ENCODE data around the gene E2F7. TPM values are rescaled to one million over a fixed set of nuclear protein-coding genes. Genes with fewer than 3 reads are reported as not detected.

E2F7 gene
- total RNA-seq, 1 experiment from 2014 or later, result 7.3 TPM

- DNase-seq (ENCODE audit: extremely low read depth, low read depth), result no peak
Observed at GRCh38 chr12:77031745-77032144, 33.6 kb downstream of the E2F7 start.

DNA sequence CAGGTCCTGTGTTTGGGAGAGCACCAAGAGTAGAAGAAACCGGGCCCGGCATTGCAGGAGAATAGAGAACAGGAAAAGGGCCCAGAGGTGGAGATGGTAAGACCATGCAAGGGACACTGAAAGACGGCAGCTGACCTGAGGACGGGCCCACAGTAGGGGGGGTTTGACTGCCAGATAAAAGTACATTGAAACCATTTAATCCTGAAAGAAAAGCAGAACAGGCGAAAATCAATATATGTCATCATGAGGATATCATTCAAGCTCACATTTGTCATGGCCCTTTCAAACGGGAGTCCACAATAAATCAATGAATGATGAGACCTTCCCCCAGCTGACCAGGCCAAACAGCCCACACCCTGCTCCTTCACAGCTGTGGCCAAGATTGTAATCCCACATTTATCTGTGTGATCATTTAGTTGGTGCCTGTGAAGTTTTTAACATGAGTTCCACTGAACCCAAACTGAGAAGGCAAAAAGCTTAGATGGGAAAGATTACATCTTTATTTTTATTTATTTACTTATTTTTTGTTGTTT lies 39.5 kb downstream of the E2F7 start:
- DNase-seq (ENCODE audit: extremely low read depth, low read depth), result no peak

- no peak for DNase-seq (ENCODE audit: extremely low read depth, low read depth)
Observed at GRCh38 chr12:77023501-77023900, 41.9 kb downstream of the E2F7 start.

DNA sequence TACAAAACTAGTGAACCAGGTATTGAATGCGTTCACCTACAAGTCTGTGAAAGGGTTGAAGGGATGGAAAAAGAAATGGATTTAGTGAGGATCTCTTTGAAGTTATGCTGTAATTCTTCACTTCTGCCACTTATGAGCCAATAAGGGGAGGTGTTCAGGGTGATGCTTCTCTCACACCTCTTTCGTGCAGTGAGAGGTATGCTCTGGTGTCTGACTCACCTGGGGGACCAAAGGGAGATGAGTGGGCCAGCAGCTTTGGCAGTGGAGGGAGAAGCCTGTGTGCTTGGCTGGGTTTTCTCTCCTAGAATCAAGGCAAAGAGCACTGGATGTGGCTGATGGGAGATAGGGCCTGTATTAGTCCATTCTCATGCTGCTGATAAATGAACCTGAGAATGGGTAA lies 45.4 kb downstream of the E2F7 start:
- no peak for DNase-seq (ENCODE audit: extremely low read depth, low read depth)

DNA sequence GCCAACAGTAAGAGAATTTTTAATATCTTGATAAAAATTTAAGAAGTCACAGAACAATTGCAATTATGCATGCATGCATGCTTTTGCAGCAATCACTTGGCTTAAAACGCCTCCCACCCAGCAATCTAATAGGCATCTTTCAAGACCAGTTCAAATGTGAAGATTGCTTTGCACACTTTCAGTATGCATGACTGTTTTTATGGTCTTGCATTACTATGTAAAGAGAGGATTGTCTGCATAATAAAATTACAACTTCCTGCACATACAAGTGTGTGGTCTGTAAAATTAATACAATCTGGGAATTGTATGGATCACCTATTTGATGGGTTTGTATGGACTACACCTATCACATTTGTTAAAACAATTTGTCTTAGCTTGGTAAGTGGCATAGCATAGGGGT lies 48.8 kb downstream of the E2F7 start:
- no peak for DNase-seq (ENCODE audit: extremely low read depth, low read depth)

DNA sequence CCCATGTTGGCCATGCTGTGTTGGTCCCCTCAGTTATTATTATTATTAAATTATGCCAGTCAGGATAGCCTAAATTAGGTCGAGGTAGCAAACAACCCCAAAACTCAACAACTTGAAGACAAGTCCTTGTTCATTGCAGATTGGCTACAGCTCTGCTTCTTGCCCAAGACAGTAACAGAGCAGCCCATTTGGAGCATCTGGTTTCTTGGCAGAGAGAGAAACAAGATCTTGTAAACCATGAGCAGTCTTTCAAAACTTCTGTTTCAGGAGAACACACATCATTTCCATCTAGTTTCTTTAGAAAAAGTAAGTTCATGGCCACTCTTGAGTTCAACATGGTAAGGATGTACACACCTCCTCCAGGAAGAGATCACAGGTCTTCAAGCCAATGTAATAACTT lies 52.3 kb downstream of the E2F7 start:
- no peak for DNase-seq (ENCODE audit: extremely low read depth, low read depth)

DNA sequence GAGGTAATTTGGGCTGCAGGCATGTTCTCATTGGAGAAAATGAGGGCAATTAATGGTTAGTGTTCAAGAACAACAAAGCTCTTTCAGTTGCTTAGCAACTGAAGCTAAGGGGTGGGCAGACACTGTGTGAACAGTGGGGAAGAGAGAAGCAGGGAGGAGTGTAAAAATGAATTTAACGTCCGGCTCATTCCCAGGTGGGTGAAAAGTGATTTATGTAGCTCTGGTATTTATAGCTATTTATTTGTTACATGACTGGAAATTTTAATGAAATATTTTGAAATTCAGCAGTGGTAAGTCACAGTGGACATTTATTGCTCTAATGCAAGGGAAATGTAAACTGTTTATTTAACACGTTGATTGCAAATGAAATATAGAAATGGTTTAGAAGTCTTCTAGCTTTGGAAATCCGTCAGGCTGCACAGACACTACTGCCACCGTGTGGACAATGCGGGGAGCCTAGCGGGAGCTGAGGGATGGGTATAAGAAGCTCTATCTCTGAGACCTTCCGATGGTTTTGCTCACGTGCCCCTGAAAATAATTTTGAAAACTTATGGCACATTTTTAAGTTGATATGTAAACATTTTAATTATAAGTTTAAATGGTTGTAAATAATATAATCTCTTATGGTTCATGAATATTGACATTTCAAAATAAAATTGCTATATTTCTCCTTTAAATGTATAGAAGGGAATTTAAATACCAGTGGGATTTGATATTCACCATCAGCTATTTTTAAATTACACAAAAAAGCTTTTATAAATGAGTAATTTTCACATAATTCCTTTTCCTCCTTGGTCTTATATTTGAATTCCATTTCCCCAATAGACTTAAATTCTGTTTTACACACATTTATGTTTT lies 54.4 kb downstream of the E2F7 start:
- peak; percentile 69 for DNase-seq (ENCODE audit: extremely low read depth, low read depth)

DNA sequence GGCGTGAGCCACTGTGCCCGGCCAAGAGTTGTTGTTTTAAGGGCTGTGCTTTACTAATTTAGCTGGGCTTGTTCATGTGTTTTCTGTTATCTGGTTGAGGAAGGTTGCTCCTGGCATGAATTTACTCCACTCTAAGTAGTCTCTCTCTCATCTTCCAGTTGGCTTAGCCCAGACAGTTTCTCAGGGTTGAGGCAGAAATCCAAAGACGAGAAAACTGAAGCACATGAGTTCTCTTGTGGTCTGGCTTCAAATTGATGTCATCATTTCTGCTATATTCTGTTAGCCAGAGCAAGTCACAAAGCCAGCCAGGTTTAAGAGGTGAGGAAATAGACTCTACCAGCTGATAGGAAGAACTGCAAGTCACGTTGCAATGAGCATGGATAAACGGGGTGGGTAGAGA lies 57.9 kb downstream of the E2F7 start:
- no peak for DNase-seq (ENCODE audit: extremely low read depth, low read depth)

- DNase-seq (ENCODE audit: extremely low read depth, low read depth), result no peak
Observed at GRCh38 chr12:77005611-77006098, 59.7 kb downstream of the E2F7 start.

GRCh38 chr12:77003914-77004313 lies 61.5 kb downstream of the E2F7 start:
- DNase-seq (ENCODE audit: extremely low read depth, low read depth), result no peak

GRCh38 chr12:77003246-77003645 lies 62.1 kb downstream of the E2F7 start:
- DNase-seq (ENCODE audit: extremely low read depth, low read depth), result no peak

GRCh38 chr12:77002382-77002781 lies 63.0 kb downstream of the E2F7 start:
- no peak for DNase-seq (ENCODE audit: extremely low read depth, low read depth)

GRCh38 chr12:77001276-77001675 lies 64.1 kb downstream of the E2F7 start:
- no peak for DNase-seq (ENCODE audit: extremely low read depth, low read depth)

DNA sequence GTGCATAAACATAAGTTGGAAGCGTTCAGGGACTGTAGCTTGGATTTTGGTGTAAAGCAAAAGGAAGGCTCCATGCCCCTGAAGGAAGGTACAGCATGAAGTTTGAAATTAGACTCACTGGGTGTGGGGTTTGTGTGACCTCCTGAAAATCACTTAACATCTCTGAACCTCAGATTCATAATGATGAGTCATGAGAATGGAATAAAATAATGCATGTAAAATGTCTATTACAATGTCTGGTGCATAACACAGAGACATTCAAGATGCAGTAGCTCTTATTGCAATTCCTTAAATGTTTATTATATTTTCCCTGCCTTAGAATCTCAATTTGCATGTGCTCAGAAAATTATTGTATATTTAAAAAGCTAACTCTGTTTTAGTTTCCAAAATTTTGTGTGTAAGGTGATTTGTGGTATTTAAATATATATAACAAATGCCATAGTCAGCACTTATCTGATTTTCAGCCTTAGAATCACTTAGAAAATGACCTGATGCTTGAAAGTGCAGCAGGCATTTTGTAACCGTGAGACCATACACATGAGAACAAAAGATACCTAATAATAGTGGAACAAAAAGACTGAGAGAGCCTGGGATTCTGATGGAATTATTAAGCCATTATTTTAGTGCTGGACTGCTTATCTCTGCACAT lies 66.3 kb downstream of the E2F7 start:
- DNase-seq (ENCODE audit: extremely low read depth, low read depth), result no peak

GRCh38 chr12:76998386-76998785 lies 67.0 kb downstream of the E2F7 start:
- DNase-seq (ENCODE audit: extremely low read depth, low read depth), result no peak

DNA sequence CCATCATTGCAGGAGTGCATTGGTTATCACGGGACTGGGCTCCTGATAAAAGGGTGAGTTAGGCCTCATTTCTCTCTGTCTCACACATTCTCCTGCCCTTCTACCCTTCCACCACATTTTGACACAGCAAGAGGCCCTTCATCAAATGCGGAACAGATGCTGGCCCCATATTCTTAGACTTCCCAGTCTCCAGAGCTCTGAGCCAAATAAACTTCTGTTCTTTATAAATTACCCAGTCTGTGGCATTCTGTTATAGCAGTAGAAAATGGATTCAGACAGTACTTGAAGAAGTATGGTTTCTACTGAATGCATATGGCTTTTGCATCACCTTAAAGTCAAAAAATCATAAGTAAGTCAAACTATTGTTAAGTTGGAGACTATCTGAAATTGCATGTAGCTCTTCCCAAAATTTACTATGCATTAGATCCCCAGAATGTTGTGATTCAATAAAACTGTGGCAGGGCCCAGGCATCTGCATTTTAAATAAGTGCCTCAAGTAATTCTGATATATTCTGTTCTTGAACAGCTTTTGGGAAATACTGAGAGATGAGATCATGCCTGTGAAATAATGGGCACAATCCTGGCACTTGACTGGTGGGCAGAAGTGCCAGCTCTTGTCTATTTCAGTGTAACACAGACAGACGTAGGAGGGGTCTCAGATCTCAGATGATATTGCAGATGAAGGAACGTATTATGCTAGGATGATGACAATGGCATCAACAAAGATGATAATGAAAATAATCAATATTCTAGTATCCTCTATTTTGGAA lies 68.2 kb downstream of the E2F7 start:
- no peak for DNase-seq (ENCODE audit: extremely low read depth, low read depth)

- DNase-seq (ENCODE audit: extremely low read depth, low read depth), result no peak
Observed at GRCh38 chr12:76990716-76991115, 74.7 kb downstream of the E2F7 start.

DNA sequence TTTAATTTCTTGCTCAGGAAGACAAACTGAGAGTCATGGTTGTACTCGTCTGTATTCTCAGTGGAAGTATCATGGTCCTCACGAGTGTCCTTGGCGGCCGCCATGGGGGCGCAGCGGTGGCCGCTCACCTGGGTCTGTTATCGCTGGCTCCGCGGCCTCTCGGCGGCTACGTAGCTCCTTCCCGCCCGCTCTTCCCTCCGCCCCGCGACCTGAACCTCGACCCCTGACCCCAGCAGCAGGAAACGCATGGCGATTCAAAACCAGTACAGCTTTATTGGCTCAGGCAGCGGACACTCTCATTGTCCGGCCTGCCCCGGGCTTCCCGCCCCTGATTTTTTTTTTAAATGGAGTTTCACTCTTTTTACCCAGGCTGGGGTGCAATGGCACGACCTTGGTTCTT lies 80.8 kb downstream of the E2F7 start:
- DNase-seq (ENCODE audit: extremely low read depth, low read depth), result no peak

DNA sequence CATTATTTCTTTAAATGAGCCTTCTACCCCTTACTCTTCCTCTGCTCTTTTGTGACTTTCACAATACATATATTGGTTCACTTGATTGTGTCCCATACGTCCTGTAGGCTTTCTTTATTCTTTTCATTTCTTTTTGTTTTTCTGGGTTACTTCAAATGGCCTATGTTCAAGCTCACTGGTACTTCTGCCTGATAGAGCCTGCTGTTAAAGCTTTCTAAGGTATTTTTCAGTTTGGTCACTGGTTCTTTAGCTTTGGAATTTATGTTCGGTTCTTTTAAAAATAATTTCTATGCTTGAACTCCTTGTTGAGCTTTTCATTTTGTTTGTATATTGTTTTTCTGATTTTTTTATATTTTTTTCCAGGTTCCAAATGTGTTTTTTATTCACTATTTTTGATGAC lies 81.9 kb downstream of the E2F7 start:
- no peak for DNase-seq (ENCODE audit: extremely low read depth, low read depth)

- DNase-seq (ENCODE audit: extremely low read depth, low read depth), result no peak
Observed at GRCh38 chr12:76980196-76980595, 85.2 kb downstream of the E2F7 start.

GRCh38 chr12:76976777-76977382 lies 88.5 kb downstream of the E2F7 start:
- DNase-seq (ENCODE audit: extremely low read depth, low read depth), result no peak
